HG03045 (cell line): ENCODE results near the gene GALK2.
"Not testable (repeated sequence)": the region's sequence is repeated elsewhere in the genome, so short reads cannot be mapped to it uniquely, and the experiment has no call there.

Source experiments
- ATAC-seq: cut with Tn5 transposase; IDR thresholded peaks from one replicate; pipeline ENCODE4 v1.9.1; 2021; ENCODE audit warnings: mild to moderate bottlenecking, moderate library complexity; ENCODE audit not compliant: unreplicated experiment

GALK2 gene

DNA sequence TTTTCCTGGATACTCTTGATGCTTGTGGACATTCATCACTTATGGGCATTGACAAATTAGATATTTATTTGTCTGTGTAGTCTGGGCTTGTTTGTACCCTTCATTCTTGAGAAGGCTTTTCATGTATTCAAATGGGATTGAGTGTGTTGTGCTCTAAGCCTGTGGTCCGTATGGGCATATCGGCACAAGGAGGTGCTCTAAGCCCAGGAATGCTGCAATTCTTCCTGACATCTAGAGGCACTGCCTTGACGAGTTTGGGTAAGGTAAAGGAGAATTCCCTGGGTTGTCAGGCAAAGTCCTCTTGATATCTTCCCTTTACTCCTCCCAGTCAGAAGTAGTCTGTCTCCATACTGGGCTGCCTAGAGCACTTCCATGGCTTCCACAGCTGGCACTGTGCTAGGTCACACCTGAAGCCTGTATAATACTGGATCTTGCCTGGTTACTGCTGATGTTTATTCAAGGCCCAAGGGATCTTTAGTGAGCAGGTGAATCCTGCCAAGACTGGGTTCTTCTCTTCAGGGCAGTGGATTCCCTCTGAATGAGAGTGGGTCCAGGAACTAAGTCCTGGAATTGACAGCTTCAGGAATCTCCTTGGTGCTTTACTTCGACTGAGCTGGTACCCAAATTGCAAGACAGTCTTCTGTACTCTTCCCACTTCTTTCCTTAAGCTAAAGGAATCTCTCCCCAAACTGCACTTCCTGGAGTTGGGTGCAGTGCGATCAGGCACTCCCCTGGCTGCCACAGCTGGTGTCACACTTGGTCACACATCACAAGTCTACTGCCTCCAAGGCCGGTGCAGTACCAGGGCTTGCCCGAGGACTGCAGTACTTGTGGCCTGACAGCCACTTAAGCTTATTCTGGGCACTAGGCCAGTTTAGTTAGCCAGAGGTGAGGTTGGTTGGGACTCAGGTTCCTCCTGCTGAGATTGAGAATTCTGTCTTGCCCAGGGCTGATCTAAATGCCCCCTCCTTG is 46.0 kb downstream of the GALK2 start:
- peak; percentile 93 for ATAC-seq

DNA sequence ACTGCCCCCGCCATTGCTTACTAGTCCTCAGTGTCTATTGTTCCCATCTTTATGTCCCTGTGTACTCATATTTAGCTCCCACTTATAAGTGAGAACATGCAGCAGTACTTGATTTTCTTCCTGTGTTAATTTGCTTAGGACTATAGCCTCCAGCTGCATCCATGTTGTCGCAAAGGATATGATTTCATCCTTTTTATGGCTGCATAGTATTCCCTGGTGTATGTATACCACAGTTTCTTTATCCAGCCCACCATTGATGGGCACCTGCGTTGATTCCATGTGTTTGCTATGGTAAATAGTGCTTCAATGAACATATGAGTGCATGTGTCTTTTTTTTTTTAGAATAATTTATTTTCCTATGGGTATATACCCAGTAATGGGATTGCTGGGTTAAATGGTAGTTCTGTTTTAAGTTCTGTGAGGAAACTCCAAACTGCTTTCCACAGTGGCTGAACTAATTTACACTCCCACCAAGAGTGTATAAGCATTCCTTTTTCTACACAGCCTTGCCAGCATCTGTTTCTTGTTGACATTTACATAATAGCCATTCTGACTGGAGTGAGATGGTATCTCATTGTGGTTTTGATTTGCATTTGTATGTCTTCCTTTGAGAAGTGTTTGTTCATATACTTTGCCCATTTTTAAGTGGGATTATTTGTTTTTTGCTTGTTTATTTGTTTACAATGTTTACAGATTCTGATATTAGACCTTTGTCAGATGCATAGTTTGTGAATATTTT is 53.7 kb downstream of the GALK2 start:
- no peak for ATAC-seq

DNA sequence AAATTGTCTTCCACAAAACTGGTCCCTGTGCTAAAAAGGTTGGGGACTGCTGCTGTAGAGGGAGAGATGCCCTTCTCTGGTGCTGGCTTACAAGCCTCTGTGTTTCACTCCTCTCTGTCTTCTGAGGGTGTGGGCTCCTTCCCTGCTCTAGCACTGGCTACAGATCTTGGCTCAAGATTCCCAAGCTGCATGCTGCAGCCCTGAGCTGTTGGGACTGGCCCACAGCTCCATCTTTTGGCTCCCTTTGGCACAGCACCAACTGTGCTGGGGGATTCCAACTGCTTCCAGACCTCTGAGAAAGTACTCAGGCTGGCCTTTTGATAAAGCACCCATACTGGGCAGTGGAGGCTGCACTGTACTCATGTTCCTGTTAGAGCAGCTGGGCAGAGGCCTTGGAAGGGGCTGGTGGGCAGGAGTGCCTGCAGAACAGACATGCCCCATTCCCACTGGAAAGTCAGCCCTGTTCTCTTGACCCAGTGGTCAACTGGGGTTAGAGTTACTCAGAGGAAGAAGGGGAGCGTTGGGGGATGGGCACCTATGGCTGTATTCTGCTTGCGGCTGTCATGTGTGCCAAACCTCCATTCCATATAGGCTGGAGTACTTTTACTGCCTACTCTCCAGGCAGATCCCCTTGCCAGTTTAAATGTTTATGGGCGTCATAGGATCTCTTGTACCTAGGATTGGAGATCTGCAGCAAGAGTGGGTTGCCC is 55.7 kb downstream of the GALK2 start:
- ATAC-seq, result no peak

DNA sequence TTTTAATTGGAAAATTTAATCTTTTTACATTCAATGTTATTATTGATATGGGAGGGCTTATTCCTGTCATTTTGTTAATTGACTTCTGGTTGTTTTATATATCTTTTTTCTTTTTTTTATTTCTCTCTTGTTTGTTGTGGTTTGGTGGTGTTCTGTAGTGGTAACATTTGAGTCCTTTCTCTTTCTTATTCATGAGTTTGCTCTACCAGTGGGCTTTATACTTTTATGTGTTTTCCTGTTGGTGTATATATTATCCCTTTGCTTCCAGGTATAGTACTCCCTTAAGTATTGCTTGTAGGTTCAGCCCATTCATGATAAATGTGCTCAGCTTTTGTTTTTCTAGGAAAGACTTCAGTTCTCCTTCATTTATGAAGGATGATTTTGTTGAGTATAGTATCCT is 57.6 kb downstream of the GALK2 start:
- ATAC-seq, result no peak

DNA sequence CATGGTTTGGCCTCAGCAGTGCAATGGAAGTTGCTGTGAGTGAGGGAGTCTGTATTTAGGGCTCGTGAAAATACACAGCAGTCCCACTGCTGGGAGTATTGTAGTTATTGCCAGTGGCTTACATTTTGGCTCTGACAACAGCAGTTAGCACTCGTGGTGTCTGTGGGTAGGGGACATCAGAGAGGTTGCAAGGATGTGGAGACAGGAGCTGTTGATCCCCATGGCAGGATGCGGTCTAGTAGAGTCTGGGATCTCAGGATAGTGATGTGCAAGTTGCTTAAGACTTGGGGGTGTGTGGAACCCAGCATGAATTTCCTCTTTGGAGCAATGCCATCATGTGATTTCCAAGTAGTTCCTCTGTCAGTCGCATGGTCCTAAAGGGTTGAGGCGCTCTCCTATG is 59.9 kb downstream of the GALK2 start:
- no peak for ATAC-seq

DNA sequence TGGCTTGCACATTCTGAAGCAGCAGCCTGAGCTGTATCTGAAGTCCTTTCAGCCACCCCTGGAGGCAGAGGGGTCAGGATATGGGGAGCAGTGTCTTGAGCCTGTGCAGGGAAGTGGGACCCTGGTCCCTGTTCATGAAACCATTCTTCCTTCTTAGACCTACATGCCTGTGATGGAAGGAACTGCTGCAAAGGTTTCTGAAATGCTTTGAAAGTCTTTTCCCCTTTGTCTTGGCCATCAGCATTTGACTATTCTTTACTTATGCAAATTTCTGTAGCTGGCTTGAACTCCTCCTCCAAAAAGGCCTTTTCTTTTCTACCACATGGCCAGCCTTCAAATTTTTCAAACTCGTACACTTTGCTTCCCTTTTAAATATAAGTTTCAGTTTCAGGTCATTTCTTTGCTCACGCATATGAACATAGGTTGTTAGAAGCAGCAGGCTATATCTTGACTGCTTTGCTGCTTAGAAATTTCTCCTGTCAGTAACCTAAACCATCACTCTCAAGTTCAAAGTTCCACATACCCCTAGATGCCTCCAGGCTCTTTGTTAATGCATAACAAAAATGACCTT is 62.3 kb downstream of the GALK2 start:
- ATAC-seq, result no peak

DNA sequence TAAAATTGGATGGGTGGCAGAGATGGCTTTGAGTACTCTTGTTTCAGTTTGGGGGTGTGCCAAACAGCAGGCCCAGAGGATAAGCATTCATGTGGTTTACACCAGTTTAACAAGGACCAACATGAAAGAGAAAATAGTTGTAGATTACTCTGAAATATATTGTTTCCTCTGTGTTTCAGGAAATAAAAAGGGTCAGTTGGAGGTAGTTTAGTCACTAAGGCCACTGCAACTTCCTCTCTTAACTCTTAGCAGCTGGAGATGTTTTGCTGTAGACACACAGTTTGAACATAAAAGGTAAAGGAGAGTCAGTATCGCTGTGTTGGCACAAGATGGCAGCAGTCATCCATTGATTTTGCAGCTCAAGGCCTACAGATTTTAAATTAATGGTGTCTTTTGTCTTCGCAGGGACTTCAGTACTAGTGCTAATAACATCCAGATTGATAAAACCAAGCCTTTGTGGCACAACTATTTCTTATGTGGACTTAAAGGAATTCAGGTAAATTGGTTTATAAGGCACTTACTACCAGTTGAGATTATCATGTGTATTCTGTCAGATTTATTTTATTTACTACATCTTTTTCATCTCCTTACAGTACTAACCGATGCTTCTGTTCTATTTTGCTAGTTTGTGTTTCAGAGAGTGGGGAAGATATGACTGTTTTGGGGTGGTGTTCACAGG is 65.5 kb downstream of the GALK2 start:
- peak; percentile 66 for ATAC-seq

DNA sequence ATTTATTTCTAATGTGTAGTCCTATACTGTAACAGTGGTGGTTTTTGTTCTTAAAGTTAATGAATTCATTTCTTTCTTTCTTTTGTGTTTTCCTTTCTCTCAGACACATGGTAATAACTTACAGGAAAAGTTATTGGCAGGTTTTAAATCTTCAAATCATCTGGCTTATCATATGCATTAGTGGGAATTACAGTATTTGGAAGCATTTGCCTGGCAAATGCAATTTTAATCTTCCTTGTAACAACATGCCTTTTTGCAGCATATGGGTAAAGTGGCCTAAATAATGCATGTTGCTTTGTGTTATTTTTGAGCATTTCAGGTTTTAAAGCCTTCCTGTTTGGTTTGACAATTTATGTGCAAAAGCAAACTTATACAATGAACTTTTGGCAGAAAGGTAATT is 66.8 kb downstream of the GALK2 start:
- no peak for ATAC-seq

DNA sequence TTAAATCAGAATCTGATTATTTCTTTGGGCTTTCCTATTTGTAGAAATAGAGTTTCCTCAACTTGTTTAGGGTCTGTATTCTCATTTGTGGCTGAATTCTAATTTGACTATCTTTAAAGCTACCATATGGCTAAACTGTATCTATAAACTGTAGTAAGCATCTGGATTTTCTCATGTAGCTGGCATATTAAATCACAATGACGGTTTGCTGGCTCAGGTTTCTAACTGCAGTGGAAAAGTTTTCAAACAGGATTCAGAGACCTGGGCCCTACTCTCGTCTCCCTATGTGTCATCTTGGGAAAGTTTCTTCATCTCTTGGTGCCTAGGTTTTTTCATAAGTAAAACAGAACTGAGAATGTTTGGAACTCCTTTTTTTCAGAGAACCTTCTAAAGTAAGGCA is 68.3 kb downstream of the GALK2 start:
- ATAC-seq, result no peak

DNA sequence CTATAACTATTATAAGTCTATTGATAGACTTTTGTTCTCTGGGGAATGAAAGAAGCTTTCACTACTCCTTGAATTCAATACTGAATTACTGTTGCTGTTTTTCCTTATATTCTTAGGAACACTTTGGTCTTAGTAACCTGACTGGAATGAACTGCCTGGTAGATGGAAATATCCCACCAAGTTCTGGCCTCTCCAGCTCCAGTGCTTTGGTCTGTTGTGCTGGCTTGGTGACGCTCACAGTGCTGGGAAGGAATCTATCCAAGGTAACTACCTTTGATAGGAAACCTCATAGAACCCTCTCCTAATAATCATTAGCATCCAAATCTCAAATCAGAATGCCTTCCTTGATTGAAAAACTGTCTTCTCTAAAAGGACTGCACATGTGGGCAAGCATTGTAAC is 69.1 kb downstream of the GALK2 start:
- no peak for ATAC-seq

DNA sequence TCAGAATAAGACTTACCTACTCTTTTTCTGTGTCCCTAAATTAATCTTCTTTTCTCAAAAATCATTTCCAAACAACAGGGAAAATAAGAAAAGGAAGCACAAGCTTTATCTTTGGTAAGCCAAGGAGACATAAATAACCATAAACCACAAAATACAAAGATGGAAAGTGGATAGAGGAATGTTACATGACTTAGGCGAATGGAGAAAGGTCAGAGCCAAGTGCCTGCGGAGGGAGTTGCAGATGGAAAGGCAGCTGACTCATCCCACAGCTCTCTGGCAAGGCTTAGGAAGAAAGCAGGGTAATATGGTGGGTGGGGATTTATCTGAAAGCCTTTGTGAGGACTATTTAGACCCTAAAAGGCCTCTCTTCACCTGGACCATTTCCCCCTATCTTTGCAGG is 72.8 kb downstream of the GALK2 start:
- no peak for ATAC-seq

DNA sequence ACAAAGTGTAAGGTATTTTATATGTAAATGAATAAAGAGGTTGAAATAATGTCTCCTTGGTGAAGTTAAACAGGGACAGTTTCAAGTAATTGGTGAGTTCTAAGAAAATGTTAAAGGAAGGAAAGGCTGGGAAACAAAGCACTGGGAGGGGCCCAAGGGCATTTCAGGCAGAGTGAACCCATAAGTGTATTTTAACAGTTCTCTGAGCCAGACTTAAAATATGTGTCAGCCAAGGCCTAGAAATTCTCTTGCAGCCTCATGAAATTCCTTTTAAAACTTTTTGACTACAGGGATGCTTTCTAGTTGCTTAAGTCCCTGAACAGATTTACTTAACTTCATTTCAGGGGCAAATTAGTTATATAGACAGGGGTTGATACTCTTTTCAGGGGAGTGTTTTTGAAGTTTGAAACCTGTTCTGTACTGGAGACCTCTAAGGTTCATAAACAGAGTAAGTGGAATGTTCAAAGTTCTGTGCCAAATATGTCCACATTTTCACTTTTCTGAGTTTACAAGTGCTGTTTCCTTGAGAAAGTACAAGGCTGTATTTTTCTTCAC is 77.6 kb downstream of the GALK2 start:
- no peak for ATAC-seq

DNA sequence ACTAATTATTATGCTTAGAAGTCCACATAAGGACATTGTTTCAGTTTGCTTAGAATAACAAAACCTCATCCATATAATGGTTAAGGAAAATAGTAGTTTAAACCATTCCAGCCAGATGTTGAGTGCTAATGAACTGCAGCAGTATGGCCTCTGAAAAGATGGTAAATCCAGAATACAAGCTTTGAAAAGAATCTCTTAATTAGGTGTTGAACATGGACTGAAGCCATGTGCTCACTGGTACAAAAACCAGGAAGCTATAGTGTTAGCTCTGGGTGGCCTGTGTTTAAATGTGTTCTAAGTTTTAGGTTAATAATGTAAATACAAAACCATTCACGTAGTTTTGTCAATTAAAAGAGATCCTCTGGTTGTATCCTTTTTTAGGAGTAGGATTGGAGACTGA is 78.2 kb downstream of the GALK2 start:
- ATAC-seq, result no peak

DNA sequence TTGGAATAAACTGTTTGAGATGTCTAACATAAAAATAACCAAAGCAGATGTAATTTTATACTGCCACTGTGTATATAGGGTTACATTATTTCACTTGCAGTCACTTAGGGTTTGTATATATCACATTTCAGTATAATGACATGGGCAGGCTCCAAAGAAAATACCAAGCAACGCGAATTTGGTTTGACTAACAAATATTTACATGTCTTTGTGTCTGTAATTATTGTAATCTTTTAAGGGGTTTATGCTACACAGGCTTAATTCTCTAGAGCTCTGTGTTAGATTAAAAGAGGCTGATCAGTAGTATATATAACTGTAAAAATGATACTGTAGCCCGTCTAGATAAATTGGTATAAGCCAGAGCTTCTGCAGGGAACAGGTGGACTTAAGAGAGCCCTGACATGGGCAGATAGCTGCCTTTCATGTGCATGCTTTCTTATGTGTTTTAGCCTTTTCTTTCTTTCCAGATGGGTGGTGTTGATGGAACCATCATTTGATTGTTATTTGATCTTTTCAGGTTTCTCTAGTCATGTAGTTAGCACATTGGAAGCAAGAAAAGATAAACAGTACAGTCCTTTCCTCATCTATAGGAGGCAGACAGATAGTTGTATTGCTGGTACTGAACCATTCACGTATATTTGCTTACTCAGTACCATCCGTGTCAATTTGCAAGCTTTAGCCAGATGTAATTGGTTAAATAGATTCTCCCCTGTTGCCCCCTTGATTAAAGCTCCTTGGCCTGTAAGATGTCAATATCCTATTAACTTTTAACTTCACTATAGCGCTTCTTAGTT is 86.1 kb downstream of the GALK2 start:
- no peak for ATAC-seq

DNA sequence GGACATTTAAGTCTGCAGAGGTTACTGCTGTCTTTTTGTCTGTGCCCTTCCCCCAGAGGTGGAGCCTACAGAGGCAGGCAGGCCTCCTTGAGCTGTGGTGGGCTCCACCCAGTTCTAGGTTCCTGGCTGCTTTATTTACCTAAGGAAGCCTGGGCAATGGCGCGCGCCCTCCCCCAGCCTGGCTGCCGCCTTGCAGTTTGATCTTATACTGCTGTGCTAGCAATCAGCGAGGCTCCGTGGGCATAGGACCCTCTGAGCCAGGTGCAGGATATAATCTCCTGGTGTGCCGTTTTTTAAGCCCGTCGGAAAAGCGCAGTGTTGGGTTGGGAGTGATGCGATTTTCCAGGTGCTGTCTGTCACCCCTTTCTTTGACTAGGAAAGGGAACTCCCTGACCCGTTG is 95.1 kb downstream of the GALK2 start:
- ATAC-seq, result not testable (repeated sequence)

DNA sequence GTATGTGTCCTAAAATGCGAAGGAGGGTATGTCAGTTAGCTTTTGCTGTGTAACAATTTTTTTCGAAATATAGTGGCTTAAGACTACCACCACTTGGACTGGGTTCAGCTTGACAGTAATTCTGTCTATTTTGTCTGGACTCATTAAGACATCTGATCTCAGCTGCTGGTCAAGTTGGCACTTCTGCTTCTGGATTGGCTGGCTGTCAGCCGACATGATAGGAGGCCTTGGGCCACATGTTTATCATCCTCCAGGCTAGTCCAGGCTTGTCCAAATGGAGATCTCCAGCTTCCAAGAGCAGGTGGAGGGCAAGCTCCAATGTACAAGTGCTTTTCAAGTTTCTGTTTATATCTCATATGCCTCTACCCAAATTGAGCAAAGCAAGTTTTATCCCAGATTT is 95.9 kb downstream of the GALK2 start:
- ATAC-seq, result no peak

DNA sequence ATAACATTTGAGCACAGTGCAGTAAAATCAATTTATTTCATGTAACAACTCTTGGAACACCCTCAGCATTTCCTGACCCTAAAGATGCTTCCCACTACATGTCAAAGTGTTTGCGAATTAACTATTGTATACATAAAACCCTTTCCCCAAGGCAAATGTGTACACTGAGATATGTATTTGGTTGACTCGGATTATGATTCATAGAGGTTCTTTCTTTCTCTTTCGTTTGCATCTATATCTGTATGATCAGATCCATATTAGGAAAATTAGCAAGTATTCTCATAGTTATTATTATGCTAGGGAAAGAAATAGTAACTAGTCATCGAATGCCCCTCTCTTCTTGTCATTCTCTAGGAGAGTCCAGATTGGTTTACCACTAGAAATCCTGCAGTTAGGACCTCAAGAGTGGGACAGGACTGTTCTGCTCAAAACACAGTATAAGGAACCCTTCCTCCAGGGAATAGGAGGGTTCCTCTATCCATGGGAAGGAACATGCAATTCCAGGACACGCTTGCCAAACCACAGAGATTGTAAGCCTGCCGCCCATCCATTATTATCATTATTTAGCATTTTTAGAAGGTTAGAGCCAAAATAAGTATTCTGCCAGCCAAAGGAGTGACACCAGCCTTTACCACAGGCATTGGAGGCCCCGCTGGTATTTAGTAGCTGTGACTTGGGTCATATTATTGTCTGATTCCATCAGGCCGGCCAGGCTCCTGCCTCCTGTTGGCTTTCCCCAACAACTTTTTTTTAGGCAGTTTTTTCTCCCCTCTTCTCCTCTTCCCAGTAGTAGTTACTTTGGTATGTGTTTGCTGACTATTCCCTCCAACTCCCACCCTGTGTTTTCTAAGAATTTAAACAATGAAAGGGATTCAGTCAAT is 100.7 kb downstream of the GALK2 start:
- no peak for ATAC-seq

DNA sequence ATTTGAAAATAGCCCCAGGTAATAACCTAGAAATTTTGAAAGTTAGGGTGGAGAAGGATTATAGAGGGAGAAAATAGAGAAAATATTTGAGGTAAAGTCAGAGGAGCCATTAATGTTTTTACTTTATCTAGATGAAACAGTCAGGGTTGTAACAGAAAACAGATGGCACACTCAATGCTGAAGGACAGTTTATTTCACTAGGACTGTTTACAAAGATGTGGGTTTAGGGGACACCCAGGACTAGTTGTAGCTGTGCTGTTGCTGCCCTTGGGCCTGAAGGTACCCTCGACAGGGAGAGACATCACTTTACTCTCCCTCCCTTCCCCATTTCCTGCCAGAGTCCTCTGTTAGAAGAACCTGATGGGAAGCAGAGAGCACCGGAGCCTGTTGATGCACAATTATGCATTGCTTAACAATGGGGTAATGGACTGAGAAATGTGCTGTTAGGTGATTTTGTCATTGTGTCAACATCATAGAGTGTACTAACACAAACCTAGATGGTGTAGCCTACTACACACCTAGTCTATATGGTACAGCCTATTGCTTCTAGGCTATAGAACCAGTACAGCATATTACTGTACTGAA is 103.8 kb downstream of the GALK2 start:
- ATAC-seq, result no peak
